H1 (cell line): ENCODE results near the gene OBSL1. TPM values are rescaled to one million over a fixed set of nuclear protein-coding genes. Genes with fewer than 3 reads are reported as not detected.
A peak's percentile ranks its signal among the peaks of the same experiment; 100 is the strongest.

Experiments used
- CTCF ChIA-PET: fragments of 300-600 bp; sonication (Branson Sonifier 250); formaldehyde crosslinking; loops from one replicate; lab custom pipeline; 2021; ENCODE audit not compliant: partially characterized antibody; lab: Charles Lee
- POLR2A ChIA-PET: fragments of 300-600 bp; sonication (Branson Sonifier 250); formaldehyde crosslinking; loops from one replicate; lab custom pipeline; 2021; ENCODE audit warnings: inconsistent platforms; ENCODE audit not compliant: partially characterized antibody; lab: Charles Lee
- DNase-seq, 2 experiments: peaks; one replicate each; pipeline versions ENCODE4 v3.0.0 to v3.0.0-alpha.2; 2010 to 2022; ENCODE audit warnings: low spot score in 2 of 2, low read depth in 1 of 2, mixed read lengths in 1 of 2
- FAIRE-seq: peaks from 2 replicates; lab custom pipeline; 2011; peaks lifted over from hg19 to GRCh38; lab: Jason Lieb, UNC
- H2AFZ ChIP-seq: 2 replicates; pipeline ENCODE4 v1.8.1; 2012; ENCODE audit warnings: low read length, inconsistent platforms
- H2AK5ac ChIP-seq: 2 replicates; pipeline ENCODE4 v1.6.1; 2013; ENCODE audit warnings: low read depth, low read length
- H2BK120ac ChIP-seq: replicated peaks from 2 replicates; pipeline ENCODE3; 2013; ENCODE audit warnings: low read depth, low read length, inconsistent platforms
- H2BK12ac ChIP-seq: 2 replicates; pipeline ENCODE4 v1.6.1; 2013; ENCODE audit warnings: low read depth, low read length
- H2BK15ac ChIP-seq: 2 replicates; pipeline ENCODE4 v1.6.1; 2013; ENCODE audit warnings: low read length
- H2BK20ac ChIP-seq: 2 replicates; pipeline ENCODE4 v1.6.1; 2013; ENCODE audit warnings: low read length
- H2BK5ac ChIP-seq: 2 replicates; pipeline ENCODE4 v1.6.1; 2013; ENCODE audit warnings: low read depth, low read length
- H3K14ac ChIP-seq: 2 replicates; pipeline ENCODE4 v1.6.1; 2013; ENCODE audit warnings: inconsistent platforms; ENCODE audit not compliant: insufficient read length
- H3K18ac ChIP-seq: 2 replicates; pipeline ENCODE4 v1.6.1; 2013; ENCODE audit warnings: low read length; ENCODE audit errors: extremely low read depth
- H3K23ac ChIP-seq: 2 replicates; pipeline ENCODE4 v1.6.1; 2013; ENCODE audit warnings: inconsistent platforms; ENCODE audit not compliant: insufficient read length
- H3K23me2 ChIP-seq: 2 replicates; pipeline ENCODE4 v1.6.1; 2013; ENCODE audit warnings: low read depth, low read length
- H3K27ac ChIP-seq: 2 replicates; pipeline ENCODE4 v1.6.1; 2011; ENCODE audit warnings: low read depth, low read length, inconsistent platforms
- H3K27me3 ChIP-seq, 4 experiments: replicated peaks in 1 of 4; 1 replicate in 1 of 4; 2 replicates in 3 of 4; pipeline versions ENCODE4 v1.6.1 to v1.8.1; 2011 to 2013; ENCODE audit warnings: low read length in 3 of 4, mild to moderate bottlenecking in 3 of 4, inconsistent platforms in 2 of 4, mixed read lengths in 2 of 4, moderate library complexity in 1 of 4; ENCODE audit not compliant: control insufficient read depth in 3 of 4, insufficient read depth in 3 of 4; ENCODE audit errors: extremely low read depth in 1 of 4
- H3K36me3 ChIP-seq, 4 experiments: 2 replicates each; pipeline versions ENCODE4 v1.6.1 to v1.8.1; 2011 to 2013; ENCODE audit warnings: mild to moderate bottlenecking in 4 of 4, low read length in 3 of 4, moderate library complexity in 2 of 4, control low read depth in 1 of 4, inconsistent platforms in 1 of 4; ENCODE audit not compliant: insufficient read depth in 4 of 4, control insufficient read depth in 2 of 4
- H3K4ac ChIP-seq: replicated peaks from 2 replicates; pipeline ENCODE3; 2013; ENCODE audit warnings: low read length, low read depth, mixed read lengths, inconsistent platforms; ENCODE audit not compliant: insufficient read length
- H3K4me1 ChIP-seq, 4 experiments: replicated peaks in 1 of 4; 1 replicate in 1 of 4; 2 replicates in 3 of 4; pipeline versions ENCODE4 v1.6.1 to v1.8.1; 2011 to 2013; ENCODE audit warnings: low read length in 3 of 4, inconsistent platforms in 2 of 4, mixed read lengths in 1 of 4; ENCODE audit not compliant: insufficient read depth in 4 of 4, control insufficient read depth in 3 of 4
- H3K4me2 ChIP-seq, 2 experiments: 2 replicates each; pipeline versions ENCODE4 v1.6.1 to v1.8.1; 2011 to 2013; ENCODE audit warnings: low read depth in 2 of 2, low read length in 2 of 2, control low read depth in 1 of 2, inconsistent platforms in 1 of 2, mild to moderate bottlenecking in 1 of 2; ENCODE audit not compliant: insufficient read depth in 1 of 2
- H3K4me3 ChIP-seq, 4 experiments: fragments of 200-600, 300-600 bp in 1 of 4; sonication (generic), shearing (Covaris generic), sonication (Bioruptor Twin) in 1 of 4; 2 replicates each; pipeline versions ENCODE4 v1.5.1 to v1.8.1; 2011 to 2016; ENCODE audit warnings: low read length in 4 of 4, low read depth in 3 of 4, control low read depth in 2 of 4, inconsistent platforms in 2 of 4, mild to moderate bottlenecking in 2 of 4, mixed read lengths in 1 of 4, moderate library complexity in 1 of 4; ENCODE audit not compliant: insufficient read depth in 2 of 4; ENCODE audit errors: extremely low read depth in 1 of 4
- H3K56ac ChIP-seq: replicated peaks from 2 replicates; pipeline ENCODE3; 2013; ENCODE audit warnings: low read depth, mild to moderate bottlenecking, mixed read lengths, low read length, inconsistent platforms; ENCODE audit not compliant: insufficient read length
- H3K79me1 ChIP-seq: 2 replicates; pipeline ENCODE4 v1.6.1; 2013; ENCODE audit warnings: low read depth, low read length, control low read depth
- H3K79me2 ChIP-seq, 2 experiments: 2 replicates each; pipeline versions ENCODE4 v1.6.1 to v1.8.1; 2012 to 2013; ENCODE audit warnings: low read length in 2 of 2, mild to moderate bottlenecking in 2 of 2, inconsistent platforms in 1 of 2; ENCODE audit not compliant: insufficient read depth in 2 of 2, control insufficient read depth in 1 of 2
- H3K9ac ChIP-seq, 4 experiments: replicated peaks in 1 of 4; 1 replicate in 1 of 4; 2 replicates in 3 of 4; pipeline versions ENCODE4 v1.6.1 to v1.8.1; 2011 to 2013; ENCODE audit warnings: low read depth in 3 of 4, low read length in 3 of 4, control low read depth in 2 of 4, mild to moderate bottlenecking in 2 of 4, moderate library complexity in 2 of 4, inconsistent platforms in 1 of 4; ENCODE audit errors: extremely low read depth in 1 of 4
- H3K9me3 ChIP-seq, 2 experiments: 2 replicates each; pipeline versions ENCODE4 v1.6.1 to v1.8.1; 2012 to 2013; ENCODE audit warnings: mild to moderate bottlenecking in 2 of 2, moderate library complexity in 2 of 2, control low read depth in 1 of 2, inconsistent platforms in 1 of 2, low read depth in 1 of 2, low read length in 1 of 2, mixed read lengths in 1 of 2; ENCODE audit not compliant: insufficient read depth in 2 of 2
- H4K20me1 ChIP-seq, 2 experiments: replicated peaks in 1 of 2; 2 replicates each; pipeline versions ENCODE3 to v1.8.1; 2011 to 2013; ENCODE audit warnings: inconsistent platforms in 2 of 2, low read length in 2 of 2, mild to moderate bottlenecking in 1 of 2; ENCODE audit not compliant: insufficient read depth in 2 of 2, control insufficient read depth in 1 of 2
- H4K5ac ChIP-seq: 2 replicates; pipeline ENCODE4 v1.6.1; 2013; ENCODE audit warnings: low read length, low read depth, mixed read lengths, inconsistent platforms; ENCODE audit not compliant: insufficient read length
- H4K8ac ChIP-seq: 2 replicates; pipeline ENCODE4 v1.8.0; 2013; ENCODE audit warnings: mild to moderate bottlenecking, moderate library complexity, low read length, inconsistent platforms; ENCODE audit not compliant: insufficient read depth; ENCODE audit errors: extremely low read depth
- H4K91ac ChIP-seq: replicated peaks from 2 replicates; pipeline ENCODE3; 2013; ENCODE audit warnings: low read length, mixed read lengths, inconsistent platforms; ENCODE audit not compliant: insufficient read length
- BRCA1 ChIP-seq: IDR thresholded peaks from 2 replicates; pipeline ENCODE4 v1.6.1; 2012; ENCODE audit warnings: low read depth, low read length, improper control_type of control experiment
- KDM1A ChIP-seq: fragments of 200-600, 300-600 bp; sonication (generic); IDR thresholded peaks from 2 replicates; pipeline ENCODE4 v1.7.1; 2016; ENCODE audit warnings: mild to moderate bottlenecking, low read length, borderline replicate concordance
- KDM4A ChIP-seq: IDR thresholded peaks from one replicate; pipeline ENCODE4 v1.7.1; 2012; ENCODE audit warnings: low read depth, mild to moderate bottlenecking, moderate library complexity, low read length, inconsistent platforms; ENCODE audit not compliant: severe bottlenecking
- RAD21 ChIP-seq, 2 experiments: IDR thresholded peaks in 1 of 2; conservative IDR thresholded peaks in 1 of 2; 2 replicates each; pipeline ENCODE4 v1.6.1; 2011; ENCODE audit warnings: low read depth in 2 of 2, low read length in 2 of 2, improper control_type of control experiment in 1 of 2, inconsistent platforms in 1 of 2, mild to moderate bottlenecking in 1 of 2, moderate library complexity in 1 of 2
- TAF7 ChIP-seq: optimal IDR thresholded peaks from 2 replicates; pipeline ENCODE3; 2011; ENCODE audit warnings: low read depth, mild to moderate bottlenecking, inconsistent platforms, low read length, moderate library complexity, borderline replicate concordance
- TBP ChIP-seq: IDR thresholded peaks from 2 replicates; pipeline ENCODE4 v1.6.1; 2011; ENCODE audit warnings: low read depth, low read length, improper control_type of control experiment
- WGBS, 2 experiments: shearing (Covaris generic) in 1 of 2; methylation state at CpG; one replicate each; pipeline versions ENCODE4 v1.1.6 to v1.1.7; 2013 to 2015; ENCODE audit warnings: low lambda C conversion rate in 2 of 2, mixed read lengths in 2 of 2, inconsistent platforms in 1 of 2, low coverage in 1 of 2, missing lambda C conversion rate in 1 of 2; ENCODE audit not compliant: insufficient replicate concordance in 2 of 2, insufficient coverage in 1 of 2, insufficient read length in 1 of 2; ENCODE audit errors: extremely low coverage in 1 of 2, missing lambda C conversion rate in 1 of 2; 5-methylcytosine and 5-hydroxymethylcytosine counted together
- polyA plus RNA-seq, 7 experiments: library from polyadenylated mRNA; depleted of rRNA in 3 of 7; stranded (reverse) in 5 of 7; unstranded in 2 of 7; fragments of >200 nt in 5 of 7; fragments of 200-250 nt in 2 of 7; gene quantifications; 1 replicate in 5 of 7; 2 replicates in 1 of 7; 4 replicates in 1 of 7; pipeline versions ENCODE4 v1.2.1 to v1.2.3, GENCODE V29; 2011 to 2013; ENCODE audit warnings: missing spikeins in 2 of 7, mixed read lengths in 2 of 7
- total RNA-seq: library from RNA; stranded (reverse); fragmentation: NEBNext Ultra II Directional; extraction: Animal tissue kit (Norgen Biotek cat#: 25700); gene quantifications from 2 replicates; pipeline ENCODE4 v1.2.1, GENCODE V29; 2021
- TF ChIP-seq, protein P1 (sequence below): IDR thresholded peaks from 2 replicates; pipeline ENCODE4 v1.6.1; 2012; ENCODE audit warnings: inconsistent platforms

OBSL1 gene
- total and polyA plus RNA-seq, 2 of the 8 experiments (the other 6 are each of a cell fraction or from before 2014, with no cell fraction given): 116 to 127 TPM

DNA sequence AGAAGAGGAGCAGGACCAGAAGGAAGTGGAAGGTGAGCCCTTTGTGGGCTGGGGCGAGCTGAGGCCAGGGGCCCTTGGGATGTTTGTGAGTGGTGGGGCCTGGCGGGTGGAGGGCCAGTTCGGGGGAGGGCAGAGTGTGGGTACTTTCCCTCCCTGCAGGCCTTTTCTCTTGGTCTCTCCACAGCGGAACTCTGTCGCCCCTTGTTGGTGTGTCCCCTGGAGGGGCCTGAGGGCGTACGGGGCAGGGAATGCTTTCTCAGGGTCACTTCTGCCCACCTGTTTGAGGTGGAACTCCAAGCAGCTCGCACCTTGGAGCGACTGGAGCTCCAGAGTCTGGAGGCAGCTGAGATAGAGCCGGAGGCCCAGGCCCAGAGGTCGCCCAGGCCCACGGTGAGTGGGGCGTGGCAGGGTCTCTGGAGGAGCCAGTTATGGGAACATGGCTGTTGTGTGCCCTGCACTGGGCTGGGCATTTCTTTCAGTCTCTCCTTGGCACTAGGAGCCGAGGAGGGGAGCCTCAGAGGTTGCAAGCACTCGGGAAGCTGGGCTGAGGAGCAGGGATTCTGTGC lies 37.1 kb upstream of the OBSL1 start:
- Histone ChIP-seq H2BK120ac (no peak overlapping the region), H3K79me2 (no peaks in the 10 kb centered on the region), H3K9ac (no peak overlapping the region), H2BK15ac (no peak overlapping the region), H4K91ac (no peak overlapping the region), H2BK12ac (no peak overlapping the region), H2BK20ac (no peak overlapping the region), H3K79me1 (no peaks in the 10 kb centered on the region; the same call in 1 of the 2 replicates), H4K8ac (no peak overlapping the region), H4K20me1 (peaks cover 2 to 3% of the 10 kb centered on the region in 2 experiments), H3K4me2 (no peak overlapping the region), H3K4ac (no peak overlapping the region), H2BK5ac (no peak overlapping the region), H3K27me3 (no peaks in the 10 kb centered on the region), H3K56ac (no peak overlapping the region), H3K4me3 (no peak overlapping the region), H4K5ac (no peak overlapping the region), H3K14ac (no peak overlapping the region), H3K4me1 (no peaks in the 10 kb centered on the region; a peak in 1 of 7 replicates), H3K36me3 (peaks cover 0 to 8% (median 2%) of the 10 kb centered on the region in 4 experiments; a peak in 4 of 8 replicates), H3K9me3 (no peaks in the 10 kb centered on the region), H3K18ac (no peak overlapping the region), H2AFZ (no peak overlapping the region), H3K23me2 (no peaks in the 10 kb centered on the region), H3K27ac (no peak overlapping the region), H3K23ac (no peak overlapping the region), H2AK5ac (no peak overlapping the region)
- ChIA-PET POLR2A (interaction anchor here (0.6 to 3.8 kb wide), 5 partner anchors 11 to 1963 kb away, joined by 3 to 22 read pairs (median 4); partner anchors contain the start of genes CHPF, STK11IP and TMEM198), CTCF (interaction anchor here (0.7 to 18.7 kb wide), 10 partner anchors 9 to 120 kb away, joined by 3 to 356 read pairs (median 4); partner anchors contain the start of genes CHPF and SLC4A3)
- 79% methylated on average over 15 of the region's 15 CpGs; no CpG with 5 or more reads in 1 of the 2 experiments for WGBS, 2 experiments
- TF ChIP-seq TAF7 (no peak), KDM1A (no peak), BRCA1 (no peak), RAD21 (IDR thresholded peaks at IDR 0.05 in 1 of 2, conservative IDR thresholded peaks at IDR 0.05 in 1 of 2; ENCODE audit: low read depth in 2 of 2, low read length in 2 of 2) (peak in 1 of 2 experiments; percentile 25; a peak in 1 of 4 replicates), TBP (no peak), KDM4A (no peak)
- TF ChIP-seq, protein P1, sequence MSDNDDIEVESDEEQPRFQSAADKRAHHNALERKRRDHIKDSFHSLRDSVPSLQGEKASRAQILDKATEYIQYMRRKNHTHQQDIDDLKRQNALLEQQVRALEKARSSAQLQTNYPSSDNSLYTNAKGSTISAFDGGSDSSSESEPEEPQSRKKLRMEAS: no peak
- FAIRE-seq: no peak
- DNase-seq: no peak
